Measurements from ENCODE around the gene LONRF2. TPM values are rescaled to one million over a fixed set of nuclear protein-coding genes. Genes with fewer than 3 reads are reported as not detected.

Gene LONRF2
- total RNA-seq, 4 donors from 2014 or later = 33.6 to 45.1 (median 39.5) TPM

- intact Hi-C loops (cut with DNase I) = no loop called here
- peaks cover 0 to 14% (median 11%) of the 10 kb centered on the region in 4 donors for H3K4me1 ChIP-seq
- no peak overlapping the region for H3K4me3 ChIP-seq
- no peak for DNase-seq (ENCODE audit: extremely low spot score)
- H3K9me3 ChIP-seq = no peaks in the 10 kb centered on the region
- H3K36me3 ChIP-seq = peaks cover 8 to 66% (median 24%) of the 10 kb centered on the region in 4 donors
- WGBS = 68% methylated on average over 3 of the region's 3 CpGs
- H3K27me3 ChIP-seq = no peaks in the 10 kb centered on the region
- TF ChIP-seq CTCF (IDR thresholded peaks at IDR 0.05) = no peak
- TF ChIP-seq POLR2A (IDR thresholded peaks at IDR 0.05; ENCODE audit: low read depth) = no peak
- no peak for TF ChIP-seq POLR2AphosphoS5 (IDR thresholded peaks at IDR 0.05)
- TF ChIP-seq EP300 (IDR thresholded peaks at IDR 0.05) = no peak
- H3K27ac ChIP-seq (replicated peaks in 1 of 4) = no peak overlapping the region
Observed at GRCh38 chr2:100302585-100302892, 19.8 kb downstream of the LONRF2 start.

GRCh38 chr2:100301881-100302584 is 20.3 kb downstream of the LONRF2 start:
- H3K36me3 ChIP-seq = peaks cover 8 to 66% (median 25%) of the 10 kb centered on the region in 4 donors
- H3K27ac ChIP-seq (replicated peaks in 1 of 4) = no peak overlapping the region
- TF ChIP-seq CTCF (IDR thresholded peaks at IDR 0.05) (no peak), POLR2A (IDR thresholded peaks at IDR 0.05; ENCODE audit: low read depth) (no peak), EP300 (IDR thresholded peaks at IDR 0.05) (no peak), POLR2AphosphoS5 (IDR thresholded peaks at IDR 0.05) (no peak)
- intact Hi-C loops (cut with DNase I) = no loop called here
- no peaks in the 10 kb centered on the region for H3K27me3 ChIP-seq
- no peaks in the 10 kb centered on the region for H3K9me3 ChIP-seq
- DNase-seq (ENCODE audit: extremely low spot score) = no peak
- no peak overlapping the region for H3K4me3 ChIP-seq
- WGBS = 89% methylated on average over 7 of the region's 7 CpGs
- peaks cover 0 to 14% (median 11%) of the 10 kb centered on the region in 4 donors for H3K4me1 ChIP-seq

GRCh38 chr2:100299548-100299947 is 22.8 kb downstream of the LONRF2 start:
- Histone ChIP-seq H3K27ac (replicated peaks in 1 of 4) (no peak overlapping the region), H3K4me1 (no peaks in the 10 kb centered on the region), H3K9me3 (no peaks in the 10 kb centered on the region), H3K27me3 (no peaks in the 10 kb centered on the region), H3K36me3 (peaks cover 8 to 81% (median 27%) of the 10 kb centered on the region in 4 donors), H3K4me3 (no peak overlapping the region)
- intact Hi-C loops (cut with DNase I) = no loop called here
- no peak for DNase-seq (ENCODE audit: extremely low spot score)
- 90% methylated on average over 5 of the region's 5 CpGs for WGBS
- TF ChIP-seq POLR2AphosphoS5 (IDR thresholded peaks at IDR 0.05) (no peak), POLR2A (IDR thresholded peaks at IDR 0.05; ENCODE audit: low read depth) (no peak), CTCF (IDR thresholded peaks at IDR 0.05) (no peak), EP300 (IDR thresholded peaks at IDR 0.05) (no peak)

DNA sequence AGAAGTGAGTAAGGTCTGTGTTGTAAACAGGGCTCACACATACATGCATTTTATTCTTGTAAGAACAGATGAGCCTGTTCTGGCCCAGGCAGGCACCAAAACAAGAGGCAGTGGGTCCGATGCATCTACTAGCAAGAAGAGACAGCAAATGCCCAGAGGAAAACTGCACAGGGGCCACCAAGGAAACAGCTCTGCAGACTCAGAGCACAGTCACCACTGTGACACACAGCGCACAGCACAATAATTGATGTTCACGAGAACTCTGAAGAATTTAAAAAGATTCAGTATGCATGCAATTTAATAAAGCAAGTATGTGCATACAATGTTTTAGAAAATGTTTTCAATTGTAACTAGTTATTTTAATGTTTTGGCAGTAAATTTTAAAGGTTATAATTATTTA is 24.8 kb downstream of the LONRF2 start:
- TF ChIP-seq POLR2A (IDR thresholded peaks at IDR 0.05; ENCODE audit: low read depth) = no peak
- TF ChIP-seq POLR2AphosphoS5 (IDR thresholded peaks at IDR 0.05) = no peak
- no peak for TF ChIP-seq EP300 (IDR thresholded peaks at IDR 0.05)
- no peak for TF ChIP-seq CTCF (IDR thresholded peaks at IDR 0.05)
- Histone ChIP-seq H3K9me3 (no peaks in the 10 kb centered on the region), H3K4me3 (no peak overlapping the region), H3K36me3 (peaks cover 8 to 83% (median 35%) of the 10 kb centered on the region in 4 donors), H3K27me3 (no peaks in the 10 kb centered on the region), H3K27ac (replicated peaks in 1 of 4) (no peak overlapping the region), H3K4me1 (peaks cover 0 to 3% (median under 1%) of the 10 kb centered on the region in 4 donors)
- no peak for DNase-seq (ENCODE audit: extremely low spot score)
- 90% methylated on average over 3 of the region's 3 CpGs for WGBS
- intact Hi-C loops (cut with DNase I) = no loop called here

- Histone ChIP-seq H3K36me3 (peaks cover 2 to 64% (median 33%) of the 10 kb centered on the region in 4 donors), H3K9me3 (no peaks in the 10 kb centered on the region), H3K4me3 (no peak overlapping the region), H3K27me3 (no peaks in the 10 kb centered on the region), H3K4me1 (peaks cover 5 to 24% (median 20%) of the 10 kb centered on the region in 4 donors), H3K27ac (replicated peaks in 1 of 4) (peak overlapping the region in 1 of 4 donors; percentile 82)
- DNase-seq (ENCODE audit: extremely low spot score) = no peak
- intact Hi-C loops (cut with DNase I) = no loop called here
- WGBS = 91% methylated on average over 9 of the region's 9 CpGs
- TF ChIP-seq POLR2A (IDR thresholded peaks at IDR 0.05; ENCODE audit: low read depth) = no peak
- TF ChIP-seq CTCF (IDR thresholded peaks at IDR 0.05) = no peak
- no peak for TF ChIP-seq POLR2AphosphoS5 (IDR thresholded peaks at IDR 0.05)
- TF ChIP-seq EP300 (IDR thresholded peaks at IDR 0.05) = no peak
Observed at GRCh38 chr2:100294162-100294497, 28.2 kb downstream of the LONRF2 start.

All from esophagus muscularis mucosa (tissue), 4 donors.